Gastrocnemius medialis (tissue), 4 donors: Measurements from ENCODE around the gene TNFRSF1A.

ENCODE experiments used
- POLR2A ChIP-seq, 2 donors: fragments of 450-650 bp; IDR thresholded peaks; one replicate each; pipeline ENCODE4 v1.6.1; 2017; ENCODE audit warnings: antibody characterized with exemption in 2 of 2, mild to moderate bottlenecking in 2 of 2, moderate library complexity in 2 of 2
- TF ChIP-seq, protein P1 (sequence below), 5 experiments: fragments of 450-650 bp in 3 of 5; fragments of 200-600 bp in 2 of 5; sonication (generic) in 2 of 5; IDR thresholded peaks in 4 of 5; conservative IDR thresholded peaks in 1 of 5; 1 replicate in 4 of 5; 2 replicates in 1 of 5; pipeline ENCODE4 v1.5.1; 2016 to 2019; ENCODE audit warnings: antibody characterized with exemption in 5 of 5, mild to moderate bottlenecking in 3 of 5, moderate library complexity in 3 of 5

DNA sequence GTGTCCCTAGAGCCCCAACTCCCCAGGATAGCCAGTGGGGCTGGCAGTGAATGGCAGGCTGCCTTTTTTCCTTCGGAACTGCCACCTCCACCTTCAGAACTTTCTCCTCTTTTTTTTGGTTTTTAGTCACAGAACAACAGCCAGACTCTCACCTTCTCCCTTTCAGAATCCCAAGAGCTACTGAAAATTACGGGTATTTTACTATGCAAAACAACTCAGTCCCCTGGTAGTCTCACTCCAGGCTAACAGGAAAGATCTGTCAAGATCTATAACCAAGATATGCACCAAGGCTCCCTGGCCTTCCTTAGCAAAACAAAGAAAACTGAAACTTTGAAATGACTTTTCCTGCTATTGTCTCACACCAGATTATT lies 18.9 kb downstream of the TNFRSF1A start:
- TF ChIP-seq POLR2A (IDR thresholded peaks at IDR 0.05) = no peak
- TF ChIP-seq, protein P1, sequence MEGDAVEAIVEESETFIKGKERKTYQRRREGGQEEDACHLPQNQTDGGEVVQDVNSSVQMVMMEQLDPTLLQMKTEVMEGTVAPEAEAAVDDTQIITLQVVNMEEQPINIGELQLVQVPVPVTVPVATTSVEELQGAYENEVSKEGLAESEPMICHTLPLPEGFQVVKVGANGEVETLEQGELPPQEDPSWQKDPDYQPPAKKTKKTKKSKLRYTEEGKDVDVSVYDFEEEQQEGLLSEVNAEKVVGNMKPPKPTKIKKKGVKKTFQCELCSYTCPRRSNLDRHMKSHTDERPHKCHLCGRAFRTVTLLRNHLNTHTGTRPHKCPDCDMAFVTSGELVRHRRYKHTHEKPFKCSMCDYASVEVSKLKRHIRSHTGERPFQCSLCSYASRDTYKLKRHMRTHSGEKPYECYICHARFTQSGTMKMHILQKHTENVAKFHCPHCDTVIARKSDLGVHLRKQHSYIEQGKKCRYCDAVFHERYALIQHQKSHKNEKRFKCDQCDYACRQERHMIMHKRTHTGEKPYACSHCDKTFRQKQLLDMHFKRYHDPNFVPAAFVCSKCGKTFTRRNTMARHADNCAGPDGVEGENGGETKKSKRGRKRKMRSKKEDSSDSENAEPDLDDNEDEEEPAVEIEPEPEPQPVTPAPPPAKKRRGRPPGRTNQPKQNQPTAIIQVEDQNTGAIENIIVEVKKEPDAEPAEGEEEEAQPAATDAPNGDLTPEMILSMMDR (IDR thresholded peaks at IDR 0.05 in 4 of 5, conservative IDR thresholded peaks at IDR 0.05 in 1 of 5) = no peak
